HG03575 (cell line): ENCODE measurements around the gene KAT6B.

ENCODE experiments used
- ATAC-seq: cut with Tn5 transposase; IDR thresholded peaks from one replicate; pipeline ENCODE4 v1.9.1; 2021; ENCODE audit not compliant: unreplicated experiment, insufficient number of reproducible peaks, low FRiP score; ENCODE audit errors: extremely low read depth

KAT6B gene

DNA sequence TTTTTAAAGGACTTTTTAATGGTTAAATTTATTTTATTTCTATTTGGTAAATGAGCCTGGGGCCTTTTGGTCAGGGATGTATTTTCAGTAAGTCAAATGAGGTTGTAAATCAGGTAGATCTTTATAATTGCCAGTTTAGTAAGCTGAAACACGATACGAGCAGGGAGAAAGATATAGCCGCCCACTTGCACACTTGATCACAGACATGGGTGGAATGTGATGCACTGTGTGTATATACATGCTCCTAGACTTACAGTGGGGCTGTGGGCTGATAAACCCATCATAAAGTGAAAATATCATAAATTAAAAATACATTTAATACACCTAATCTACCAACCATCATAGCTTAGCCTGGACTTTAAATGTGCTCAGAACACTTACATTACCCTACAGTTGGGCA, 165.7 kb downstream of the KAT6B start:
- no peak for ATAC-seq

DNA sequence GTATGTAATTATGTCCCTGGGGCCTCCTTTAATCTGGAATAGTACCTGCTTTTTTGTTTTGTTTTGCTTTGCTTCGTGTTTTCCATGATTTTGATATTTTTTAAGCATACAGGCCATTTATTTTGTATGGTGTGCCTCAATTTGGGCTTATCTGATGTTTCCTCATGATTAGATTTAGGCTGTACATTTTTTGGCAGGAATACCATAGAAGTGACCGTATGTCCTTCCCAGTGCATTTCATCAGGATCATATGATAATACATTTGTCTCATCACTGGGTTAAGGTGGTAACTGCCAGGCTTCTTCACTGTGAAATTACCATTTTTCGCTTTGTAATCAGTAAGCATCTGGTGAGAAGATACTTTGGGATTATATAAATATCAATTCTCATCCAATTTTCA, 167.2 kb downstream of the KAT6B start:
- no peak for ATAC-seq

DNA sequence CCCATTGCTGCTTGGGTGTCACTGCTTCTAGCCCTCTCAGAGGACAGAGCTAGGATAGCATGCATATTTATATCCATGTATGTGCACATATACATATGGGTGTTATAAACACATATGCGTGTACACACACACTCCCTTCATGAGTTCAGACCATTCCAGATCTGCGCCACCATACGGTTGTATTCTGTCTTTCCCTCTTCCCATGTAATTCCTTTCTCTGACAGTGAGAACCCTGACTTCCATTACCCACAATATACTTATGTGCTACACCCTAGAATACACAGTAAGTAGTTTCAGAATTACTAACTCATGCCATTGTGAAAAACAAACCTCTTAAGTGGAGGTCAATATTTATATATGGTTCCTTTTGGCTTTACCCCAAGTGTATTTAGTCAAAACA, 168.5 kb downstream of the KAT6B start:
- ATAC-seq: no peak

DNA sequence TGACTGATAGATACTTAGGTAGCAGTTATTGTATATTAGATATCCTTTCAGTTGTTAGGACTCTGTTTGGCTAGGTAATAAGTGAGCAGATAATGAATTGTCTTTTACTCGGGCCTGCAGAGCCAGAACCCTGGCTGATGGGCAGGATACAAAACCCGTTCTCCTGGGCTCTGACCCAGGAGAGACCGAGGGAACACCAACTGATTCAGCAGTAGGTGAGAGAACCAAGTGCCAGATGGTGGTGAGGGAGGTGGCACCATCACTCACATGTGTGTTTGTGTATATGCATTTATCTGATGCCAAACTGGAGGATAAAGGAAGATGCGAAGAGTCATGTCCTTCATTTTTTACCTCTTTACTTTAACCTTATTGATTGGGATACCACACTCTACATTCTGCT, 169.4 kb downstream of the KAT6B start:
- ATAC-seq: no peak

DNA sequence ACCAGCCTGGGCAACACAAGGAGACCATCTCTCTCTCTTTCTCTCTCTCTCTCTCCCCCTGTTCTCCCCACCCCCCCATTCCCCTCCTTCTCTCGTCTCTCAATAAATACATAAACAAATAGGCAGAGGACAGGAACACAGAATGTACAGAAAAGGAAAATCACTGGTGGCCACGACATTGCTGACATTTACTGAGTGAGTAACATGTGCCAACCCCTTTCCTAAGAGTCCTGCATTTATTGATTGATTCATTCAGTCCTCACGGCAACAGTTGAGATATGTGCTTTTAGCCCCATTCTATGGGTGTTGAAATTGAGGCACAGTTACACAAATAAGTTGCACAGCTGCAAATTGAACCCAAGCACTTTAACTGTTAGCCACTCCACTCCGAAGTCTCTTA, 170.8 kb downstream of the KAT6B start:
- ATAC-seq: no peak

DNA sequence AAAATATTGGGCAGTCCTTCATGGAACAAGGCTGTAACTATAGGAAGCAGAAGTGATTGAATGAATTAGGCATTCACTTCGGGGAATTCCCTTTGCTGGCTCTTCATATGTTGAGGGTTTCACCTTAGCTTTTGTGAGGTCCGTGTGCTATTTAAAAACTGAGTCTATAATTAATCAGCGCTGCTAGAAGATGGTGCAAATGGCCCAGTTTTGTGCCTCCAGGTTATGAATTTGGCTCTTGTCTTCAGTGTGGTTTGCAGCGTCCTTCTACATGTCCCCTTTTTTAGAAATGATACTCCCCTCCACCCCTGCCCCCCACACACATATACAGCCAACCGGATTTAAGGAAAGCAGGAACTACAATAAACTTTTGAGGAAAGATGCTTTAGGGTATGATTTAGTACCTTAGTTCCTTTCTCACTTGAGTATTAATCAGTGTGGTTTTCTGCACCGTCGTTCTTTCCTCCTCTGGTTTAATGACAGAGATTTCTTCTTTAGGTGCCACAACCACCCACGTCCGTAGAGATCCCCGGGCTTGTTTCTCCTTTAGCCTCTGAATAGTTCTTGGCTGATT, 174.4 kb downstream of the KAT6B start:
- ATAC-seq: peak; percentile 61

DNA sequence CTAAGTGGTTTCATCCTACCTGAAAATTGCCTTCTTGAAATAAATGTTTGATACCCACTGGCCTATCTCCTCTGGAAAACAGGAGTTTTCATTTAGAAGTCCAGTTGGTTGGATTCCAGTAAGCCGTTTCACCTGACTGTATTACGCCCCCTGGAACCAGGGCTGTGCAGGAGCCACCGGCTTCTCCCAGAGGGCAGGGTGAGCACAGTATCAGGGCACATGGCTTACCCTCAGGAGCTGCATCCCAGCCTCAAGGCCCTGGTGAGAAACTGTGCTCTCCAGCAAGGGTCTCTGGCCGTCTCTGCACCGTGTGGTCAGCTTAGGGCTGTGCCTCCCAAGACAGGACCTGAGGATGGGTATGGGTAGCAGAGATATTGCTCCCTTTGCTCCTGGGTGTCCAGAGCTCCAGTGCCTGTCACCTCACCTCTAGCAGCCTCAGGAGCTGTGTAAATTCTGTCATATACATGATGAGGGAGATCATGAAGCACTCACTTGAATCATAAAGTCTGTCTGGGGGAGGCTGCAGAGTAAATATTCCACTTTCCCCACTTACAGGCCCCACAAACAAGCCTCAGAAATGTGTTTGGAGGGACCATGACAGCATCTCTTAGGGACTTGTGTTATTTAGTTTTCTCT, 175.4 kb downstream of the KAT6B start:
- no peak for ATAC-seq

DNA sequence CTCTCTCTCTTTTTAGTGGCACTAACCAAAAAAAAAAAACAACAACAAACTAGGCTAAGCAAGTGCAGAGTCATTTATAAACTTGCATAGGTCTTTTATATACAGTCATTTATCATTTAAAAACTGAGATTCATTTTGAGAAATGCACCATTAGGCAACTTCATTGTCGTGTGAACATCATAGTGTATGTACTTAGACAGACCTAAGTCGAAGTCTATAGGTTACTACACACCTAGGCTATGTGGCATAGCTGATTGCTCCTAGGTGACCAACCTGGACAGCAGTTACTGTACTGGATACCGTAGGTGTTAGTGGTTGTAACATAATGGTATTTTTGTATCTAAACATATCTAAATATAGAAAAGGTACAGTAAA, 175.9 kb downstream of the KAT6B start:
- no peak for ATAC-seq

DNA sequence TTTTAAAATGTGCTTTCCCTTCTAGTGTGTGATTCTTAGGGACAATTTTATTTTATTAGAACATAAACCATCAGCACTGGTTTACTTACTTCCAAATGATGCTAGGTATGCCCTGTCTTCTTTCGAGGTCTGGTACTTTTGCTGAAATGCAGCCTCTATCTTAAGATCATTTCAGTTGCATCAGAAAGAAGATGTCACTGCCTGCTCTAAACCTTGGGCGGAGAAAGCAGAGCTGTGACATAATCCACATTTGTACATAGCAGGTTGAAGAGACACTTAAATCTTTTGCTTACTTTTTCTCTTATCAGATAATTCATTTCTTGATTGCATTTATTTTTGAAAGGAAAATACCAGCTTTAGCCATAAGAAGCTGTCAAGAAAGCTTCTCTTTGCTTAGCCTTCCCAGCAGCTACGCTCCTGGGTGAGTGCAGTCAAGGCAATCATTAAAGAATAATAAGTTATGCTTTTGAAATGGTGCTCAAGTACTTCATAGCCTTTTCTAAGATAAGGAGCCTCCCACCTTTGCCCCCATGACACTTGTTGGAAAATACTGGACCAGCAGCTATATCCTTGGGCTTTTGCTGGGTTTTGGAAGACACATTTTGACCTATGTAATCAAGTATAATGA, 176.7 kb downstream of the KAT6B start:
- ATAC-seq: no peak

DNA sequence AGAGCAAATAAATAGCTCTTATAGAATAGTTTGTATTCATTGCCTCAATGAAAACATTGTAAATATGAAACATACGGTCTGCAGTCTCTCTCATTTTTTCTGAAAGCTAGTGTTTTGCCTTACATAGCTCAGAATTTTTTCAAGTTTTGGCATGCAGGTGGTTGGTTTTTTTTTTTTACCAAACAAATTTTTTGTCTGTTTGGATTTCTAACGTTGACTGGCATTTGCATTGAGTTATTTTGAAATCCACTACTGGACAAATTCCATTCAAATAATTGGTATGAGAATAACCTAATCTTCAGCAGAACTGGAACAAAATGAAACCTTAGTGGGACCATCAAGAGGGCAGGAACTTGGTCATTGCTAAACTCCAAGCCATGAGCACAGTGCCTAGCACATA, 177.5 kb downstream of the KAT6B start:
- ATAC-seq: no peak

DNA sequence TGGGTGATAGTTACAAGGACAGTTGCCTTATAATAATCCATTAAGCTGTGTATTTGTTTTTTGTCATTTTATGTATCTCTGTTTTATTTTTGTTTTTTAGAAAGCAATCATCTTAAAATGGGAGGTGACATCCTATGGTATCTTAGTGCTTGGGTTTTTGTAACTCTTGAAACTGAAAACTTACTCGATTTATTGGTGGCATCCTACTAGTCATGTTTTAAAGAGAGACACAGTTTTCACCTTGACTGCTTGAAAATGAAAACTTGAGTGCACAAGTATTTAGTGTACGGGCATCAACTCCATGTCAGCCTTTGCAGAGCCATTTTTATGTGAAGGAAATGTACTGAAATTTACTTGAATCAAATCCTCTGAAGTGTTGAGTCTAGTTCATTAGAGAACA, 181.2 kb downstream of the KAT6B start:
- no peak for ATAC-seq

DNA sequence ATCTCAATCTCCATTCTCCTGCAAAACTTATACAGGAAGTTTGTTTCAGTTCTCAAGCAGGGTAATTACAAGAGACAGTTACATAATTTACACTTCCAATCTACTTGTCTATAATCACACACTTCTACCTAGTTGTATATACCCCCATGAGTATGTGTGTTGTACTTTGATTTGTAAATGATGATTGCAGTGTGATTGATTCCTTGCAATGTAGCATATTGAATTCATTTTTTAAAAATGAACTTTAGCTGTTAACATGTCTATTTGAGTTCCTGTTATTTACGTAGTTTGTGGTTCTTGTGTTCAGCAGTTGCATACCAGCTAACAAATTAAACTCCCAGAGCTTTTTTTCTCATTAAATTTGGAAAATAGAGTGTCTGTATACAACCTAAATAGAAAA, 182.6 kb downstream of the KAT6B start:
- no peak for ATAC-seq

DNA sequence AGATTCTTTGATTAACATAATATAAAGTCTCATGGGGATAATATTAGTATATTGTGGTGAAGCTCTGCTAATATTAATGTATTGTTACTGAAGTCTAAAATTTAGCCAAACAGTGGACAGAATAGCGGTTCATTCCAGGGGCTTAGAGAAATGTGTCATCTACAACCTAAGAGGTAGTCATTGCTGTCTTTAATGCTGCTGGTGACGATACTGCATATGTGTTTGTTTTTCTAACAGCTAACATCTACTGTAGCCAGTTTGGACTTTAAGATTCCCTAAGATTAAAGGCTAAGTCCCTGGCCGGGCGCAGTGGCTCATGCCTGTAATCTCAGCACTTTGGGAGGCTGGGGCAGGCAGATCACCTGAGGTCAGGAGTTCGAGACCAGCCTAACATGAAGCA, 183.0 kb downstream of the KAT6B start:
- no peak for ATAC-seq

DNA sequence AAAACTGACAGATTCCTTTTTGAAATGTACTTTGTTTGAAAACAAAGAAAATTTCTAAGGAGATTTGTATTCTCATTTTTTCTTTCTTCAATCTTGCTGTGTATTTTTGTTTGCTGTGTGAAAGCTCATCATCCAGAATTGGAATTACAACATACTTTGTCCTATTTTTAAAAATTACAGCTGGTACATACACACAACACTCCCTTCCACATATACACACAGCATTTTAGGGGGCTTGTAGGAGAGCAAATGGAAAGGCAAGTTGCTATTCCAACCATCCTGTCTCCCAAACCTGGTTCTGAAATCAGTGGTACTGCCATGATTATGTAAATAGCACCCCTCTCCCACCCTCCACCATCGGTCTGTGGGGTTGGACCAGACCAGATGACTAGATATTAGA, 184.0 kb downstream of the KAT6B start:
- ATAC-seq: no peak

DNA sequence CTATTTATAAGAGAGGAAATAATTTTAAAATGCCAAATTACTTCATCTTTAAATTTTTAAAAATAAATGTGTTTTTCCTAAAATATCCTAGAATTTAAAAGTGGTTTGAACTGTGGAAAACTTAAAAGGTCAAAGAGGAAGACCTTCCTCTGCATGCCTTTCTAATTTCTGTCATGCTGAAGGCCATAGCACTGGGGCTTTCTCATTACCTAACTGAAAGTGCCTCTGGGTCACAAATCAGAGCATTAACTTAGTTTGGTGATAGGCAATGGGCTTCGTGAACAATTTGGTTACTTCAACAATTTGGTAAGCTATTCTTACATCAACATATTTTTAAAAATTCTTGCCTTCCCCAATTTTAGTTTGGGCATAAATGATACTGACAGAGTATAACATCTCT, 184.8 kb downstream of the KAT6B start:
- no peak for ATAC-seq

DNA sequence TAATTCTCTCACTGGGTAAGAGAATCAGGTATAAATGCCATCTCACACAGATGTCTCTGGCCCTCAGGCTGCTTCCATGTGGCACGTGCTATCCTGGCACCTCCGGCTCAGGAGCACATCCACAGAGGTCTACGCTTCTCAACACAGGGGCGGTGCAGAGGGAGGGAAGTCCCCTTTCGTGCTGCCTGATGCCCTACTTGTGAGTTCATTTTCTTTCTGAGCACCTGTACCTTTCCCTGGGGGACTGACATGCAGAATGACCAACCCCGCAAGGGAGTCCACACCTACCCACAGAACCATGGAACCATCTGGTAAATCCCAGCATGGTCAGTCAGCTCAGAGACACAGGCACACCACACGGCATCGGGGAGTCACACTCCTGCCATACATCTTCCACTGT, 186.1 kb downstream of the KAT6B start:
- no peak for ATAC-seq

DNA sequence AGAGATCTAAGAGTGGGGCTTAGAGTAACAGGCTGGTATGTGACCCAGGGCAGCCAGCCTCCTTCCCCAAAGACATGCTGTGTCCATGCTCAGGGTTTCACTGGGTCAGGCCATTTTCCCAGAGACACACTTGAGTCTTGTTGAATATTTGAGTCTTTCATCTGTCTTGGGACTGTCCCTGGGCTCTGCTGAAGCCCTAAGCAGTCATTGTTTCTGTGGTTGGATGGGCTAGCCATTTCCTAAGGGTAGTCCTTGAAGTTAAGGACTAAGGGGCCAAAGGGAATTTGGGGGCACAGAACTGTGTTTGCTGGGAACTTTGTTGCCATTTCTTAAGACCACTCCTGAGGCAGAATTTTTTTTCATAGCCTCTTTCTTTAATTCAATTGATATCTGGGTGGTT, 186.6 kb downstream of the KAT6B start:
- ATAC-seq: no peak

DNA sequence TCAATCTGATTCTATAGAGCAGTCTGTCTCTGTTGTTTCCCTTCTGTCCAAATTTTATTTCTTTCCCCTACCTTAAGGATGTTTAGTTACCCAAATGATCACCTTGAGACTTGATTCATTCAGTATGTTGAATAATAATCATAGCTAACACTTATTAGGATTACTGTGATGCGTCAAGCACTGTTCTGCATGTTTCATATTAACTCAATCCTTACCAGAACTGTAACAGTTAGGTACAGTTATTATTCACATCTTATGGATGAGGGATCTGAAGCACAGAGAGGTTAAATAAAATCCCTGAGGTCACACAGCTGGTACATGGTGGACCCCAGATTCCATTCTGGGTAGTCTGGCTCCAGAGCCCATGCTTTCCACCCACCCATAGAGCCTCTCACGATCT, 187.1 kb downstream of the KAT6B start:
- no peak for ATAC-seq

DNA sequence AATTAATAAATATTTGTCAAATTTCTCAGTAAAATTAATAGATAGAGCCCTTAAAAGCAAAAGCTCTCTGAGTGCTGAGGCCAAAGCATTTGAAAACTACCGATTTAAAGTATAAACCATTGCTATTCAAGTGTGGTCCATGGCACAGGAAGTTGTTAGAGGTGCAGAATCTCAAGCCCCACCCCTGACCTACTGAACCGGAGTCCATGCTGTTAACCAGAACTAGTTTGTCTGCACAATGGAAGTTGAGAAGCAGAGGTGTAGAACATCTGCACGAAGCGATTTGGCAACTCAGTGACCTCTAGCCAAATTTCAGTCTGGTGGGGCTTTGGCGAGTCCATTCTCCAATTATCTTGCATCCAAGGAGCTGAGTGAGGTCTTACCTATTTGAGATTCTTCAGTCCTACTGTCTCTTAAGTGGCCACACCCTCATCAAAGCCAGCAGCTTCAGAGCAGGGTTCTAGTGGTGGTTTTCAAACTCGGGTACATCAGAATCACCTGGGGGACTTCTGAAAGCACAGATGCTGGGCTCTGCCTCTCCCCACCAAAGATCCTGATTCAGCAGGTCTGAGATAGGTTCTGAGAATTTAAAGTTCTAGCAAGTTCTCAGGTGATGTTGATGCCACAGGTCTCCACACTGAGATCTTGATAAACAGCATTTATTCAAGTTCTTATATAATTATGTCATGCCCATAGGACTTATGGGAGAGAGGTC, 188.3 kb downstream of the KAT6B start:
- ATAC-seq: no peak

DNA sequence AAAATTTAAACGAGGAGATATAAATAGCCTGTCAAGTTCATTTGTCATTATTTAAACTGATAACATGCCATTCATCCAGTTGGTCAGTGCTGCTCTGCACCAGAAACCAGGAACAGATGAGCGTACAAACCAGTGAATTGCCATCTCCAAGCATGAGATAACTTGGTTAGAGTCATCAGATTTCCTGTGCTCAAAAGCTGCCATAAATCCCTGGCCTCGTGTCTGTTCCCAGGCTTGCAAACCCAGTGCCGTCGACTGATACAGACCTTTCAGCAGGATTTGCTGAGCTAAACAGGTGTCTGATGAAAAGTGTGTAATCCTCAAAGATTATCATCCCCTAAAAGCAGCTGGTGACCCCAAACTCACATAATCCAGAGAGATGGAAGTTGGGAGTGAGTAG, 189.0 kb downstream of the KAT6B start:
- ATAC-seq: no peak
